HEK293 (cell line): ENCODE results near the gene ECPAS.

Experiments
- ATF2 ChIP-seq: fragments of 450-650 bp; formaldehyde crosslinking; IDR thresholded peaks from 2 replicates; pipeline ENCODE4 v1.5.1; 2016; ENCODE audit warnings: missing biosample characterization, missing genetic modification characterization, low read depth
- CTCF ChIP-seq: fragments of 450-650 bp; formaldehyde crosslinking; IDR thresholded peaks from 2 replicates; pipeline ENCODE4 v1.5.1; 2016; ENCODE audit warnings: missing biosample characterization, missing genetic modification characterization
- KLF10 ChIP-seq: fragments of 450-650 bp; IDR thresholded peaks from 2 replicates; pipeline ENCODE4 v1.5.1; 2018; ENCODE audit warnings: missing biosample characterization, mild to moderate bottlenecking, missing genetic modification characterization
- REST ChIP-seq: fragments of 450-650 bp; formaldehyde crosslinking; IDR thresholded peaks from 2 replicates; pipeline ENCODE4 v1.5.1; 2016; ENCODE audit warnings: missing biosample characterization, missing genetic modification characterization
- SP2 ChIP-seq: fragments of 450-650 bp; formaldehyde crosslinking; IDR thresholded peaks from 2 replicates; pipeline ENCODE4 v1.5.1; 2016; ENCODE audit warnings: missing biosample characterization, missing genetic modification characterization
- ZEB2 ChIP-seq: fragments of 450-650 bp; formaldehyde crosslinking; IDR thresholded peaks from 2 replicates; pipeline ENCODE4 v1.5.1; 2016; ENCODE audit warnings: missing biosample characterization, missing genetic modification characterization
- ZNF211 ChIP-seq: fragments of 450-650 bp; formaldehyde crosslinking; IDR thresholded peaks from 2 replicates; pipeline ENCODE4 v1.5.1; 2016; ENCODE audit warnings: low read depth, missing biosample characterization, missing genetic modification characterization
- ZNF658 ChIP-seq: fragments of 450-650 bp; formaldehyde crosslinking; IDR thresholded peaks from 2 replicates; pipeline ENCODE4; 2016; ENCODE audit warnings: missing biosample characterization, missing genetic modification characterization
- ZNF670 ChIP-seq: fragments of 450-650 bp; formaldehyde crosslinking; IDR thresholded peaks from 2 replicates; pipeline ENCODE4 v1.5.1; 2016; ENCODE audit warnings: missing biosample characterization, missing genetic modification characterization, low read depth
- ZNF776 ChIP-seq: fragments of 450-650 bp; formaldehyde crosslinking; IDR thresholded peaks from 2 replicates; pipeline ENCODE4 v1.5.0; 2017; ENCODE audit warnings: missing biosample characterization, missing genetic modification characterization, borderline replicate concordance
- ZNF785 ChIP-seq: fragments of 450-650 bp; formaldehyde crosslinking; IDR thresholded peaks from 2 replicates; pipeline ENCODE4 v1.5.1; 2016; ENCODE audit warnings: missing biosample characterization, missing genetic modification characterization
- ZSCAN16 ChIP-seq: fragments of 450-650 bp; formaldehyde crosslinking; IDR thresholded peaks from 2 replicates; pipeline ENCODE4 v1.5.1; 2016; ENCODE audit warnings: missing biosample characterization, missing genetic modification characterization
- TF ChIP-seq, protein P1 (sequence below): fragments of 450-650 bp; formaldehyde crosslinking; IDR thresholded peaks from 2 replicates; pipeline ENCODE4 v1.5.1; 2016; ENCODE audit warnings: missing biosample characterization, missing genetic modification characterization
- TF ChIP-seq, protein P2 (sequence below): fragments of 450-650 bp; formaldehyde crosslinking; IDR thresholded peaks from 2 replicates; pipeline ENCODE4 v1.5.1; 2016; ENCODE audit warnings: missing biosample characterization, missing genetic modification characterization

- TF ChIP-seq ZNF785 (tag by site-specific recombination) (no peak), ZSCAN16 (no peak), CTCF (no peak), ZNF658 (tag by site-specific recombination) (no peak), REST (tag by site-specific recombination) (no peak), ATF2 (tag by site-specific recombination) (no peak), ZEB2 (tag by site-specific recombination) (no peak), ZNF776 (tag by site-specific recombination) (no peak), SP2 (tag by site-specific recombination) (no peak), ZNF211 (tag by site-specific recombination) (no peak), KLF10 (tag by site-specific recombination) (no peak), ZNF670 (tag by site-specific recombination) (no peak)
- TF ChIP-seq, protein P1, sequence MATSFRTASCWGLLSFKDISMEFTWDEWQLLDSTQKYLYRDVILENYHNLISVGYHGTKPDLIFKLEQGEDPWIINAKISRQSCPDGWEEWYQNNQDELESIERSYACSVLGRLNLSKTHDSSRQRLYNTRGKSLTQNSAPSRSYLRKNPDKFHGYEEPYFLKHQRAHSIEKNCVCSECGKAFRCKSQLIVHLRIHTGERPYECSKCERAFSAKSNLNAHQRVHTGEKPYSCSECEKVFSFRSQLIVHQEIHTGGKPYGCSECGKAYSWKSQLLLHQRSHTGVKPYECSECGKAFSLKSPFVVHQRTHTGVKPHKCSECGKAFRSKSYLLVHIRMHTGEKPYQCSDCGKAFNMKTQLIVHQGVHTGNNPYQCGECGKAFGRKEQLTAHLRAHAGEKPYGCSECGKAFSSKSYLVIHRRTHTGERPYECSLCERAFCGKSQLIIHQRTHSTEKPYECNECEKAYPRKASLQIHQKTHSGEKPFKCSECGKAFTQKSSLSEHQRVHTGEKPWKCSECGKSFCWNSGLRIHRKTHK (tag by site-specific recombination), result no peak
- TF ChIP-seq, protein P2, sequence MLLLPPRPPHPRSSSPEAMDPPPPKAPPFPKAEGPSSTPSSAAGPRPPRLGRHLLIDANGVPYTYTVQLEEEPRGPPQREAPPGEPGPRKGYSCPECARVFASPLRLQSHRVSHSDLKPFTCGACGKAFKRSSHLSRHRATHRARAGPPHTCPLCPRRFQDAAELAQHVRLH (tag by site-specific recombination), result no peak
Observed at GRCh38 chr9:111375062-111375461, 109.1 kb downstream of the ECPAS start.
